DOHH2 (cell line): ENCODE results near the gene ODR4.
"Not testable (repeated sequence)": the region's sequence is repeated elsewhere in the genome, so short reads cannot be mapped to it uniquely, and the experiment has no call there.

Source experiments
- H3F3A ChIP-seq: fragments of 200-600 bp; sonication (generic), shearing (Covaris generic); 2 replicates; pipeline ENCODE4 v1.6.0; 2016; ENCODE audit warnings: antibody characterized with exemption, mild to moderate bottlenecking; ENCODE audit not compliant: control insufficient read depth, insufficient read depth
- H3K27ac ChIP-seq: fragments of 200-600 bp; sonication (generic); 2 replicates; pipeline ENCODE4 v1.5.1; 2014; ENCODE audit warnings: low read depth, mild to moderate bottlenecking, low read length, moderate library complexity
- H3K27me3 ChIP-seq: fragments of 200-600 bp; sonication (generic); 2 replicates; pipeline ENCODE4 v1.6.1; 2014; ENCODE audit warnings: mild to moderate bottlenecking, low read length, mixed read lengths; ENCODE audit not compliant: control insufficient read depth
- H3K36me3 ChIP-seq: fragments of 200-600 bp; sonication (generic); 2 replicates; pipeline ENCODE4 v1.6.1; 2014; ENCODE audit warnings: mild to moderate bottlenecking, low read length, moderate library complexity, mixed read lengths; ENCODE audit not compliant: control insufficient read depth
- H3K4me1 ChIP-seq: fragments of 200-600 bp; sonication (generic); 2 replicates; pipeline ENCODE4 v1.6.1; 2014; ENCODE audit warnings: mild to moderate bottlenecking, low read length, mixed read lengths; ENCODE audit not compliant: control insufficient read depth
- H3K4me2 ChIP-seq: fragments of 200-600 bp; sonication (generic); 2 replicates; pipeline ENCODE4 v1.6.0; 2014; ENCODE audit warnings: mild to moderate bottlenecking, low read length, moderate library complexity
- H3K4me3 ChIP-seq: fragments of 200-600 bp; sonication (generic); 2 replicates; pipeline ENCODE4 v1.5.1; 2014; ENCODE audit warnings: mild to moderate bottlenecking, low read length, mixed read lengths
- H3K79me2 ChIP-seq: fragments of 200-600 bp; sonication (generic); 2 replicates; pipeline ENCODE4 v1.6.1; 2014; ENCODE audit warnings: mild to moderate bottlenecking, low read length, mixed read lengths; ENCODE audit not compliant: control insufficient read depth
- H3K9me2 ChIP-seq: fragments of 200-600 bp; sonication (generic); replicated peaks from 2 replicates; pipeline ENCODE4 v1.6.1; 2014; ENCODE audit warnings: mild to moderate bottlenecking, low read length, mixed read lengths; ENCODE audit not compliant: control insufficient read depth
- H3K9me3 ChIP-seq: fragments of 200-600 bp; sonication (generic); 2 replicates; pipeline ENCODE4 v1.6.1; 2014; ENCODE audit warnings: antibody characterized with exemption, low read length, mixed read lengths; ENCODE audit not compliant: control insufficient read depth, insufficient read depth
- H4K20me1 ChIP-seq: fragments of 200-600 bp; sonication (generic); 2 replicates; pipeline ENCODE4 v1.6.0; 2014; ENCODE audit warnings: low read depth, mild to moderate bottlenecking, antibody characterized with exemption, low read length, moderate library complexity; ENCODE audit not compliant: control insufficient read depth, insufficient read depth
- CTCF ChIP-seq: fragments of 200-600 bp; sonication (generic); IDR thresholded peaks from one replicate; pipeline ENCODE4 v1.5.1; 2014; ENCODE audit warnings: antibody characterized with exemption, mild to moderate bottlenecking, low read depth, low read length; ENCODE audit not compliant: poor library complexity, severe bottlenecking
- EZH2phosphoT487 ChIP-seq: fragments of 200-600 bp; sonication (generic); IDR thresholded peaks from 2 replicates; pipeline ENCODE4 v1.6.1; 2017; ENCODE audit warnings: borderline replicate concordance, mild to moderate bottlenecking, antibody characterized with exemption, low read length, moderate library complexity, mixed read lengths

Gene ODR4

DNA sequence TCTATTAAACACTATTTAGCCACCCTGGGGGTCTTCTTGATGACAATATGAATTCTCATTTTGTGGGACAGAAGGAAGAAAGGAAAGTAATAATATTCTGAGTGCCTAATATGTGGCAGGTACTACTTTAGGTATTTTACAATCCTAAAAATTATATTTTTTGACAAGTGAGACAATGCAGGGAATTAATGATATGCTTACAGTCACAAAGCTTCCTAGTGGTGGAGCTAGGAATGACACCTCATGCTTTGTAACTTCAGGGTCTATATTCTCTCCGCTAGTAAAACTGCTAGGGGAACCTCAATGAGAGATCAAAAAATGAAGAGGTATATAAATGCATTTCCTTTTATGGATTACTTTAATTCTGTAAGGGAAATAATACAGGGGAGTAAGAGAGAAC is 44.9 kb upstream of the ODR4 start:
- no peaks in the 10 kb centered on the region for H3K27me3 ChIP-seq
- H3K4me2 ChIP-seq: no peak overlapping the region
- H3K27ac ChIP-seq: no peak overlapping the region
- no peaks in the 10 kb centered on the region for H3K4me1 ChIP-seq
- no peaks in the 10 kb centered on the region for H3K9me3 ChIP-seq
- H3K36me3 ChIP-seq: peaks cover 92% of the 10 kb centered on the region
- H3F3A ChIP-seq: peaks cover 10% of the 10 kb centered on the region
- TF ChIP-seq EZH2phosphoT487: no peak
- TF ChIP-seq CTCF: peak; percentile 46
- no peaks in the 10 kb centered on the region for H3K9me2 ChIP-seq
- no peak overlapping the region for H3K4me3 ChIP-seq
- no peaks in the 10 kb centered on the region for H4K20me1 ChIP-seq
- no peaks in the 10 kb centered on the region for H3K79me2 ChIP-seq

- H3K27ac ChIP-seq: no peak overlapping the region
- H3K4me2 ChIP-seq: no peak overlapping the region
- no peak overlapping the region for H3K4me3 ChIP-seq
- TF ChIP-seq CTCF: no peak
- no peak for TF ChIP-seq EZH2phosphoT487
- no peaks in the 10 kb centered on the region for H3K27me3 ChIP-seq
- H3F3A ChIP-seq: 0 out of 2 replicates have a peak, but pooled peaks cover 2% of the 10 kb centered on the region
- H3K9me2 ChIP-seq: no peaks in the 10 kb centered on the region
- no peaks in the 10 kb centered on the region for H3K79me2 ChIP-seq
- H3K4me1 ChIP-seq: no peaks in the 10 kb centered on the region
- H3K9me3 ChIP-seq: no peaks in the 10 kb centered on the region
- H3K36me3 ChIP-seq: peaks cover 88% of the 10 kb centered on the region
- no peaks in the 10 kb centered on the region for H4K20me1 ChIP-seq
Observed at GRCh38 chr1:186337554-186337953, 38.1 kb upstream of the ODR4 start.

GRCh38 chr1:186340772-186341171 is 34.9 kb upstream of the ODR4 start:
- Histone ChIP-seq H3K4me2 (no peak overlapping the region), H3K27me3 (no peaks in the 10 kb centered on the region), H4K20me1 (no peaks in the 10 kb centered on the region), H3F3A (peaks cover 6% of the 10 kb centered on the region; the same call in 1 of the 2 replicates), H3K36me3 (peaks cover 88% of the 10 kb centered on the region), H3K9me2 (no peaks in the 10 kb centered on the region), H3K79me2 (no peaks in the 10 kb centered on the region), H3K9me3 (no peaks in the 10 kb centered on the region), H3K4me3 (no peak overlapping the region), H3K4me1 (no peaks in the 10 kb centered on the region), H3K27ac (no peak overlapping the region)
- TF ChIP-seq CTCF (no peak), EZH2phosphoT487 (no peak)

DNA sequence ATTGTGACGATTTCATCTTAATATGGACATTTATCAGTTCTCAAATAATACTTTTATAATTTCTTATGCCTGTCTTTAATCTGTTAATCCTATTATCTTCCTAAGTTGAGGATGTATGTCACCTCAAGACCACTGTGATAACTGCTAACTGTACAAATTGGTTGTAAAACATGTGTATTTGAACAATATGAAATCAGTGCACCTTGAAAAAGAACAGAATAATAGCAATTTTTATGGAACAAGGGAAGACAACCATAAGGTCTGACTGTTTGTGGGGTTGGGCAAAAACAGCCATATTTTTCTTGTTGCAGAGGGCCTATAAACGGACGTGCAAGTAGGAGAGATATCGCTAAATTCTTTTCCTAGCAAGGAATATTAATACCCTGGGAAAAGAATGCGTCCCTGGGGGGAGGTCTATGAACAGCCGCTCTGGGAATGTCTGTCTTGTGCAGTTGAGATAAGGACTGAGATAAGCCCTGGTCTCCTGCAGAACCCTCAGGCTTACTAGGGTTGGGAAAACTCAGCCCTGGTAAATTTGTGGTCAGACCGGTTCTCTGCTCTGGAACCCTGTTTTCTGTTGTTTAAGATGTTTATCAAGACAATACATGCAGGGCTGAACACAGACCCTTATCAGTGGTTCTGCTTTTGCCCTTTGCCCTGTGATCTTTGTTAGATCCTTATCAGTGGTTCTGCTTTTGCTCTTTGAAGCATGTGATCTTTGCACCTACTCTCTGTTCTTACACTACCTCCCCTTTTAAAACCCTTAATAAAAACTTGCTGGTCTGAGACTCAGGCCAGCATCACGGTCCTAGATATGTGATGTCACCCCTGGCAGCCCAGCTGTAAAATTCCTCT is 27.6 kb upstream of the ODR4 start:
- not testable (repeated sequence) for H3K4me3 ChIP-seq, H3K79me2 ChIP-seq, H3K27ac ChIP-seq, H3F3A ChIP-seq, H4K20me1 ChIP-seq, H3K4me1 ChIP-seq, H3K9me2 ChIP-seq, H3K9me3 ChIP-seq, H3K4me2 ChIP-seq, H3K27me3 ChIP-seq
- peaks cover 91% of the 10 kb centered on the region for H3K36me3 ChIP-seq
